ENCODE results near the gene WDFY4.

WDFY4 gene

DNA sequence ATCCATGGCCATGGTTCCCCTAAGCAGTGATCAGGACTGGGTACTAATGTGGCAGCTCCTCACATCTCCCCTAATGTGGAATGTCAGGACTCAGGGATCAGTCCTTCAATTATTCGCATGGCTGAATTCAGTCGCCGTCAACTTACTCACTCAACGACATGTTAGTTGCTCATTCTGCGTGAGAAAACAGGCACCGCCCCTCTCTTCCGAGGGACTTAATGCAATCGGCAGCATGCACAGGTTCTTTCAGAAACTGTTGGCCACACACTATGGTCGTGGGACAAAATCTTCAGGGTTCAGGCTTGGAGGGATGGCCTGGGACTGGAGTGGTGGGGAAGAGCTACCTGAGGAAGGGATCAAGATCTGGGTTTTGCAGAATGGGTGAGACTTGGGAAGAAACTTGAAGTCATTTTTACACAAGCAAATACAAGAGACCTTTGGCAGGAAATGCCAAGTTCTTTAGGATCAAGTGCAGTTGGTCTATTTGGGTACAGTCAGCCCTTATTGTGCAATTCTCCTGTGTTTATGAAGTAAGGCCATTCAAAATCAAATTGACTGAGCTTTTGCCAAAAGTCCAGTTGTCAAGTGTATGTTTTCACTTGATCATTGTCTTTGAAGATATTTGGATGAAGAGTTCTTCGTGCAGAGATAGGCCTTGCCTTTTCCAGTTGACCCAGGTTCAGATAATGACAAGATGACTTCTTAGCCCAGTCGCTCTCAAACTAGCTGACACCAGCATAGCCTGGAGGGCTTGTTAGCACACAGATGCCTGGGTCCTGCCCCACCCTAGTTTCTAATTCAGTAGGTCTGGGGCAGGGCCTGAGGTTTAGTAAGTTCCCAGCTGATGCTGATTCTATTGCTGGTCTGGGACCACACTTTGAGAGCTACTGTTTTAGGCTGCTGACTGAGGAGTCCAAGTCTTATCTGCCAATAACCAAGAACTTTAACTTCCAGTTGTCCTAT lies 206.5 kb downstream of the WDFY4 start:
- no peak for DNase-seq

- DNase-seq: no peak
These were observed 210.5 kb downstream of the WDFY4 start for GRCh38 chr10:48894911-48895802.

DNA sequence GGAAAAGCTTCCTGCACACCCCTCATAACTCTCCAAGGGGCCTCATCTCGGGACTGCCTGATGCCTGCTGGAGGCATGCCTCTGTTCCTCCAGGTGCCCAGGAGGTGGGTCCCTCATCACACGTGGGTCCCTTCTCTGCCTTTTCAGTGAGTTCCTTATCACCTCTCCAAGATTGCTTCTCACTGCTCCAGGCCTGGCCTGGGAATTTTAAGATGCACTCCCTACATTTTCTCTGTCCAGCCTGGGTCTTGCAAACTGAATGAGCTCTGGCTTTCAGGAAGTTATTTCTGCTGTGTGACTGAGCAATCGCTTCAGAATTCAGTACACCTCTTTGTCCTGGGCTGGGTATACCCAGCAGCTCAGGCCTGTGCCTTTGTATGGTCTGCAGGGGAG lies 211.1 kb downstream of the WDFY4 start:
- no peak for DNase-seq

GRCh38 chr10:48896756-48897440 lies 212.2 kb downstream of the WDFY4 start:
- no peak for DNase-seq

DNA sequence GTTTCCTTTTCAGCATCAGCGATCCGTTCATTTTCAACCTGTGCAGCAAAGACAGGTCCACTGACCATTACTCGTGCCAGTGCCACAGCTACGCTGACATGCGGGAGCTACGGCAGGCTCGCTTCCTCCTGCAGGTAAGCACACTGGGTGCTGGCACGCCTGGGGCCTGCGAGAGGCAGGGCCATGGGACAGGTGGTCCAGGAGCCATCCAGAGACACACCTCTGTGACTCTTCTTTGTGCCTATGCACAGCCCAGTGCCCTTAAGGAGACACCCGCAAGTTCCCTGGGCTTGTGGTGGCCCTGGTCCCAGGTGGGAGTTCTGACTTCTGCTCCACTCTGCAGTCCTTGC lies 212.7 kb downstream of the WDFY4 start:
- no peak for DNase-seq

DNA sequence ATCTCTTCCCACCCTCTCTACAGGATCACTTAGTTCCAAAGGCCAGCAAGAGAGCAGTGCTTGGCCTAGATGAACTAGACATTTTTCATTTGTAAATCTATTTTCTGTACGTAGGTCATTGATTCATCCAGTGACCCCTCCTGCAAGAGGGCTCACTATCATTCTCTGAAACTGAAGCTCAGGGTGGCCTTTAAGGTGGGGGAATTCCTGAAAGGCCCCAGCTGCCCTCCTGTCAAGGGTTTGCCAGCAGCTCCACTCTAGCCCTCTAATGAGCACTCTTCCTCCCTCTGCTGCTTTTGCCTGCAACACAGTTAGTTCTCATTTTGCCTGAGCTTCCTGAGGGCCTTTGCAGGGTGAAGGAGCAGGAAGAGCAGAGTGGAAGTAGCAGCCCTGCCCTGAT lies 213.8 kb downstream of the WDFY4 start:
- DNase-seq: no peak

DNA sequence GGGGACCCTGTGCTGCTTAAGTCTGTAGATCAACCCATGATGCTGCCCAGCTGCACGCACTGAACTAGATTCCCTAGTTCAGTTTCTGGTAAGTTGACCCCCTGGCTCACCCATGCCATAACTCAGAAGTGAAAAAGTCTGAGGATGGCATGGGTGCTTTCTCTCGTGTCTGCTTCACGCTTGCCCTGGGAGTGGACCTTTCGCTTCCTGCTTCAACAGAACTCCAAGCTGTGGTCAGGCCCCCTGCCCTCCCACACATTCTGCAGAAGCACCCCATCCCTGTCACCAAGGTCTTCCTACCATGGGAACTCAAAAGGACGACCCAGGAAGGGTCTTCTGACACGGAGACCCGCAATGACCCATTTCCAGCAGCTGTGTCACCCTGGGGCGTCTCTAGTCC lies 215.1 kb downstream of the WDFY4 start:
- DNase-seq: no peak

- DNase-seq: peak in 1 of 2 donors; percentile 23
These were observed 215.7 kb downstream of the WDFY4 start for GRCh38 chr10:48900371-48900801.

DNA sequence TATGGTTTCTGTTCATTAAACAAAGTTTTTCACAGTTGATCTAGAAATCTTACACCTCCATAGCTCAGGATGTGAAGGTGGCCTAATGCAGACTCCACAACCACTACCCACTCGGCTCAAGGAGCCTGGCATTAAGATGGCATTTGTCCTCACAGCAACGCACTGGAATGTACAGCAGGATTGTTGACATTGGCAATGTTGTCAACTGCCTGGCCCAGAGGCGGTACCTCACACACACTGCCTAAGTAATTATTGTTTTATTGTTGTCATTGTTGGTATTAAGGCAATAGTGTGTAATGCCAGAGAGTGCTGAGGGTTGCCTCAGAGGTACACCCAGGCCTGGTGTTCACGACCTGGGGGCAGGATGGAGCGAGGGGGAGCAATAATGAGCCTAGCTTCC lies 216.6 kb downstream of the WDFY4 start:
- DNase-seq: no peak

DNA sequence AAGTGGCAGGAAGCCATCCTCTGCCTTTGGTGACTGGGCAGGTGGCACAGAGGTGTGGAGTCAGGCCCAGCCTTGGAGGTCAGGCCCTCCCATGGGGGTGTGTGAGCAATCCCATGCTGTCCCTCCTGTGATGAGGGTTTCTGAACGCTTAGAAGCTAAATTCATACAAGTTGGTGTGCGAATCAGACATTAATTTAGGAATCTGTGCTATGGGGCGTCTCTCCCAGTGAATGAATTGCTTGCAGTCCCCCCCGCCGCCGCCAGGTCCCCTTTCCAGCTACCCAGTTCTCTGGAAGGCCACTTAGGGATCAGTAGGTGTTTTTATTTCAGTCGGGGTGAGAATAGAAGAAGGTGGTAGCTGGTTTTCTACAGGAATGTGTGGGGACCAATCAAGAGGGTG lies 217.4 kb downstream of the WDFY4 start:
- no peak for DNase-seq

GRCh38 chr10:48903151-48903550 lies 218.5 kb downstream of the WDFY4 start:
- no peak for DNase-seq

GRCh38 chr10:48904861-48905260 lies 220.2 kb downstream of the WDFY4 start:
- no peak for DNase-seq

DNA sequence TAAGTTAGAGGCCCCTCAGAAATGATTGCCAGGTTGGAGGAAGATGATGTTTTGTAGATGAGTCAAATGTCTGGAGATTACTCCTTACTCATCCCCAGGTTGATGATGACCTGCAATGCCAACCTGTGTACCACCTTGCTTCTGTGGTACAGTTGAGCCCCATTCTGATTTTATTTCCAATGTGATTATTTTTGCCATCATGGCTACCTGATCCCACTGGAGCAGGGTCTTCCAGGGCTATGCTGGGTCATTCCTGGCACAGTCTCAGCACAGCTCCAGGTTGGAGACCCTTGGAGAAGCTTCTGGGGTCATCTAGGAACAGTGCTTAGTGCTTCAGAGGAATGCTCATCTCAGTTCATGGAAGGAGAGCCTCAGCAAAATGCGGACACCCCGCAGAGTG lies 220.6 kb downstream of the WDFY4 start:
- no peak for DNase-seq

GRCh38 chr10:48906841-48907240 lies 222.2 kb downstream of the WDFY4 start:
- DNase-seq: no peak

DNA sequence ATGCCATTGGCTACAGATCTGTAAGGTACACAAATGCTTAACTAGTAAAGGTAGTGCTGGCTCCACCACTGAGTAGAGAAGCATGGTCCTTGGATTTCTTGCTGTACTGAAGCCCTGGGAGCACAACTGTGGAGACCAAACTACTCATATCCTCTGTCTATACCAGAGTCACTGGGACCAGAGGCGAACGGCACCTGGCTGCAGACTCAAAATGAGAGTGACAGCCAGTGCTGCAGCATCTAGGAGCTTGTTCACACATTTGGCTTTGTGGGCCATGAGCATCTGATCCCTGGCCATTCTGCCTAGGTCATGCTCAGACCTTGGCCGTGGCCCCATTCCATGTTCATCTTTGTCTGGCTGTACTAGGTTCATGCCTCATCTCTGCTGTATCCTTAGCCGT lies 223.1 kb downstream of the WDFY4 start:
- no peak for DNase-seq

DNA sequence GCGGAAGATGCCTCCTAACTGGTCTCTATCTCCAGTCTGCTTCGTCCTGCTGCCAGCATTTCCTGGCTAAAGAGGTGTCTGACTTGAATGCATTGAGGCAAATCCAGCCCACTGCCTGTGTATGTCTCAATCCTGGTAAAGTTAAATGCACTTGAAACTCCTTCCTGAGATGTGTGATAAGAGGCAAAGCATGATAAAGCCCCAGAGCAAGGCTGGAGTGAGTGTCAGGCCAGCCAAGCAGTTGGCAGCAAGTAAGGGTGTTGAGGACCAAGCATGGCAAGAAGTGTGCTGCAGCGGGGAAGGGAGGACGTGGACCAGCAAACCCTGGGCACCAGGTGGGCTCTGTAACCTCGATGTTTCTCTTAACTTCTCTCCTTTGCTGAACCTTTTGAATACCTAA lies 225.9 kb downstream of the WDFY4 start:
- DNase-seq: no peak

DNA sequence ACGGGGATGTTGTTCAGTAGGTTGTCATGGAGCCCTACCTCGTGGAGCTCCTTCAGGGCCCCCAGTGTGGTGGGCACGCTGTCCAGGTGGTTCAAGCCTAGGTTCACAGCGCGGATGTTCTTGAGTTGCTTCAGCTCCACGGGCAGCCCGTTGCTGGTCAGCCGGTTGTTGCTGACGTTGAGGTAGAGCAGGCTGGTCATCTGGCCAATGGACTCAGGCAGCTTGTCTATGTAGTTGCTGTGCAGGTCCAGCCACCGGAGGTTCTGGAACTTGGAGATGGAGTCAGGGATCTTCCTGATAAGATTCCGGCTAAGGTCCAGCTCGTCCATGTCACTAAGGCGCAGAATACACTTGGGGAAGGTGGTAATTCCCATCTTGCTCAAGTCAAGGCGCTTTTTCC lies 229.0 kb downstream of the WDFY4 start:
- no peak for DNase-seq

DNA sequence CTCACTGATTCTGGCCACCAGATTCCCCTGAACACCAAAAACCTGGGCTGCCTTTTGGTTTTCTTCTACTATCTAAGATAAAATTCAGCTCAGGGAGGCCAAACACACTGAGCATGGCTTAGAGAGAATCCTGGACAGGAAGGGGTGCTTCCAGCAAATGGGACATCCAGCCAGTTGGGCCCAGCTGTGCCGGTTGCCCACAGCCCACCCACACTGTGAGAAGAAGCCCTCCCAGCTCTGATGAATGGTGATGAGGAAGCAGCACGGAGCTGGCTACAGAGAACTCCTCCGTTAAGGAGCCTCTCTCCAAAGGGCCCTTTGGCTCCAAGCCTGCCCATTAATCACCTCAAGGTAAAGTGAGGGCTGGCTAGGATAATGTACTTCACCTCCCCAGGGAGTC lies 239.1 kb downstream of the WDFY4 start:
- no peak for DNase-seq

DNA sequence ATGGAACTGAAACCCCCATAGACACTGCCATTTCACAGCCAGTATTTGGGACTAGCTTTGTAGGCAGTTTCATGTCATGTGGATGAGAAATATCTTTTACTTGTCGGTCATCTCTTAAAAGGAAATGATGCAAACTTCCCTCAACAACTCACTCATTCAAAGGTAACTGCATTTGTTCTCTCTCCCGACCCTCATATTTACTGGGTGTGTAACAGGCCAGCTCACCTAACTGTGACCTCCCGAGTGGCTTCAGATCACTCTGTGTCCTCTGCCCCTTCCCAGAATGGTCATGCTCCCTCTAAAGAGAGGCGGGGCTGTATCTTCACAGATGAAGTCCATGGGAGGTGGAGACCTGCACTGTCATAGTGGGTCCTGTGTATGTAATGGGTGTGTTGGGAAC lies 240.3 kb downstream of the WDFY4 start:
- DNase-seq: no peak

DNA sequence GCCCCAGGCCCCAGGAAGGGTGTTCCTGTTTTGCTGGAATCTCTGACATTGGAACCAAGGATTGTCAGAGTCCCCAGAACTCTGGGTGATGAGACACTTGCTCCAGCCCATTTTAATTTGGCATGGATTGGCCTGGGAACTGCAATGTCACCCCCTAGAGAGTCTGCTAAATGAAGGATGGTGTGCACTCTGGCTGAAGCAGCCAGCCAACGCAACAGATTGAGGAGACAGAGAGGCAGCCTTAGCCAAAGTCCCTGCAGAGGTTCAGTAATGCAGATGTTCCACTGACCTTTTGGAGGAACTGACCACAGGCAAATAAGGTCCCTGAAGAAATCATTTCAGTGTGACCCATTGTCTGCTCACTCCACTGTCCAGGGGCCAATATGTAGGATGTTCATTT lies 241.6 kb downstream of the WDFY4 start:
- DNase-seq: no peak

GRCh38 chr10:48926764-48927540 lies 242.3 kb downstream of the WDFY4 start:
- DNase-seq: no peak

GRCh38 chr10:48929413-48929990 lies 244.8 kb downstream of the WDFY4 start:
- no peak for DNase-seq
